Activated gamma-delta T cell treated with anti-CD3 and anti-CD28 coated beads, Interleukin-2, amount 50 U/mL, for 16 hours (primary cell): Measurements from ENCODE around the gene SLCO1A2.

Experiments
- DNase-seq: peaks from one replicate; pipeline ENCODE4 v3.0.0-alpha.2; 2020; ENCODE audit warnings: low read depth

The SLCO1A2 gene

GRCh38 chr12:21219206-21219605, 115.5 kb downstream of the SLCO1A2 start:
- DNase-seq, result no peak
